A549 (cell line): ENCODE data around the gene CPEB2.

Source experiments
- CEBPB ChIP-seq, 2 experiments: fragments of >200 bp in 1 of 2; sonication (Bioruptor Twin) in 1 of 2; formaldehyde crosslinking in 1 of 2; IDR thresholded peaks; 2 replicates each; pipeline ENCODE4 v1.6.1; 2012 to 2016
- CHD2 ChIP-seq: fragments of 150-350 bp; IDR thresholded peaks from 2 replicates; pipeline ENCODE4 v1.6.1; 2014; ENCODE audit warnings: low read length; ENCODE audit not compliant: partially characterized antibody
- CTCF ChIP-seq: fragments of >200 bp; sonication (Bioruptor Twin); formaldehyde crosslinking; IDR thresholded peaks from 3 replicates; pipeline ENCODE4 v1.5.1; 2016
- JUN ChIP-seq, 2 experiments: fragments of >200 bp; sonication (Bioruptor Twin); formaldehyde crosslinking; IDR thresholded peaks; 2 replicates in 1 of 2; 3 replicates in 1 of 2; pipeline ENCODE4 v1.6.1; 2016 to 2017
- POLR2A ChIP-seq: IDR thresholded peaks from 2 replicates; pipeline ENCODE4 v1.6.1; 2012; ENCODE audit warnings: mild to moderate bottlenecking, low read length
- RAD21 ChIP-seq, 2 experiments: fragments of >200 bp in 1 of 2; sonication (Bioruptor Twin) in 1 of 2; formaldehyde crosslinking in 1 of 2; IDR thresholded peaks in 1 of 2; conservative IDR thresholded peaks in 1 of 2; 2 replicates in 1 of 2; 3 replicates in 1 of 2; pipeline ENCODE4 v1.6.1; 2012 to 2018; ENCODE audit warnings: inconsistent platforms in 1 of 2
- RNF2 ChIP-seq: fragments of 200-600 bp; sonication (generic); IDR thresholded peaks from 2 replicates; pipeline ENCODE4 v1.6.1; 2016; ENCODE audit warnings: low read depth, mild to moderate bottlenecking, antibody characterized with exemption, moderate library complexity, borderline replicate concordance
- ZFP36 ChIP-seq: fragments of 450-650 bp; IDR thresholded peaks from 2 replicates; pipeline ENCODE4 v1.6.1; 2014; ENCODE audit warnings: borderline replicate concordance; ENCODE audit not compliant: partially characterized antibody

- TF ChIP-seq RNF2, result no peak
- TF ChIP-seq JUN (IDR thresholded peaks at IDR 0.05), result no peak
- TF ChIP-seq POLR2A, result no peak
- TF ChIP-seq CHD2, result no peak
- TF ChIP-seq CTCF, result no peak
- no peak for TF ChIP-seq CEBPB (IDR thresholded peaks at IDR 0.05)
- no peak for TF ChIP-seq RAD21 (conservative IDR thresholded peaks at IDR 0.05 in 1 of 2, IDR thresholded peaks at IDR 0.05 in 1 of 2)
- TF ChIP-seq ZFP36, result no peak
Observed at GRCh38 chr4:15035159-15035558, 32.9 kb downstream of the CPEB2 start.
